Body of pancreas (tissue), 4 donors: ENCODE measurements around the gene STAT2. TPM values are rescaled to one million over a fixed set of nuclear protein-coding genes. Genes with fewer than 3 reads are reported as not detected.
"Not testable (repeated sequence)": the region's sequence is repeated elsewhere in the genome, so short reads cannot be mapped to it uniquely, and the experiment has no call there.

Experiments used
- ATAC-seq: fragments of 150-250 bp; one replicate; pipeline ENCODE4 v1.9.1; 2016
- DNase-seq, 4 donors: peaks; one replicate each; pipeline ENCODE4 v3.0.0-alpha.2; 2019
- H3K27ac ChIP-seq, 4 donors: fragments of 200-600 bp; sonication (generic); 1 replicate in 3 of 4; 2 replicates in 1 of 4; pipeline versions ENCODE4 v1.5.1 to v1.6.1; 2016 to 2019; ENCODE audit warnings: mild to moderate bottlenecking in 1 of 4, mixed read lengths in 1 of 4, moderate library complexity in 1 of 4
- H3K27me3 ChIP-seq, 2 donors: fragments of 200-600 bp; sonication (generic); one replicate each; pipeline ENCODE4 v1.6.0; 2016; ENCODE audit warnings: mild to moderate bottlenecking in 1 of 2
- H3K36me3 ChIP-seq, 2 donors: fragments of 200-600 bp; sonication (generic); replicated peaks in 1 of 2; 2 replicates each; pipeline ENCODE4 v1.5.1; 2016; ENCODE audit warnings: low read depth in 2 of 2; ENCODE audit not compliant: insufficient read depth in 1 of 2
- H3K4me1 ChIP-seq: fragments of 200-600 bp; sonication (generic); one replicate; pipeline ENCODE4 v1.6.0; 2016
- H3K4me3 ChIP-seq, 2 donors: fragments of 200-600 bp; sonication (generic); 1 replicate in 1 of 2; 2 replicates in 1 of 2; pipeline ENCODE4 v1.5.1; 2016 to 2019
- H3K9me3 ChIP-seq, 3 donors: fragments of 200-600 bp; sonication (generic); 1 replicate in 2 of 3; 2 replicates in 1 of 3; pipeline ENCODE4 v1.5.1; 2016
- POLR2A ChIP-seq, 3 donors: fragments of 450-650 bp; IDR thresholded peaks; one replicate each; pipeline ENCODE4 v1.6.1; 2016; ENCODE audit warnings: antibody characterized with exemption in 3 of 3, mild to moderate bottlenecking in 2 of 3
- WGBS, 2 donors: methylation state at CpG; one replicate each; pipeline ENCODE4 v1.1.5; 2017; 5-methylcytosine and 5-hydroxymethylcytosine counted together
- intact Hi-C: fragments of 100-400 bp; cut with DNase I; formaldehyde crosslinking; loops from one replicate; pipeline ENCODE4 v1.15.1; 2023
- total RNA-seq, 2 donors: library from RNA; depleted of rRNA; stranded (reverse); fragments of >200 nt; gene quantifications; one replicate each; pipeline ENCODE4 v1.1.0, GENCODE V29; 2016
- TF ChIP-seq, protein P1 (sequence below), 7 experiments: fragments of 450-650 bp in 4 of 7; fragments of 200-600 bp in 3 of 7; sonication (generic) in 3 of 7; IDR thresholded peaks; one replicate each; pipeline ENCODE4 v1.5.1; 2016 to 2019; ENCODE audit warnings: antibody characterized with exemption in 7 of 7

The STAT2 gene
- total RNA-seq, 2 donors from 2014 or later = 65.4 to 106 TPM

DNA sequence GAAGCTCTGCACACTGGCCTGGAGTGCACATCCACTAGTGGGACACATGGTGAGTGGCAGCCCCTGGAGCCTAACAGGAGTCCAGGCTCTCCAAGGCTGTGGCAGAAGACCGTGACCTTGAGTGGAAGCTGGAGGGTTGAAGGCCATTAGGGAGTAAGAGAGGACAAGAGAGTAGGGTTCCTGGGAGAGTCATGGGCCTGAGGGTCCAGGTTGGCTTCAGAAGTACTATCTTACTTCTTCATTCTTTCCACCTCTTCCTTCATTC is 20.8 kb downstream of the STAT2 start:
- Histone ChIP-seq H3K4me3 (no peak overlapping the region), H3K36me3 (peaks cover 6 to 9% of the 10 kb centered on the region in 2 donors), H3K9me3 (no peaks in the 10 kb centered on the region), H3K27ac (peak overlapping the region in 1 of 4 donors; percentile 50), H3K27me3 (no peaks in the 10 kb centered on the region), H3K4me1 (no peaks in the 10 kb centered on the region)
- TF ChIP-seq POLR2A (IDR thresholded peaks at IDR 0.05) = no peak
- TF ChIP-seq, protein P1, sequence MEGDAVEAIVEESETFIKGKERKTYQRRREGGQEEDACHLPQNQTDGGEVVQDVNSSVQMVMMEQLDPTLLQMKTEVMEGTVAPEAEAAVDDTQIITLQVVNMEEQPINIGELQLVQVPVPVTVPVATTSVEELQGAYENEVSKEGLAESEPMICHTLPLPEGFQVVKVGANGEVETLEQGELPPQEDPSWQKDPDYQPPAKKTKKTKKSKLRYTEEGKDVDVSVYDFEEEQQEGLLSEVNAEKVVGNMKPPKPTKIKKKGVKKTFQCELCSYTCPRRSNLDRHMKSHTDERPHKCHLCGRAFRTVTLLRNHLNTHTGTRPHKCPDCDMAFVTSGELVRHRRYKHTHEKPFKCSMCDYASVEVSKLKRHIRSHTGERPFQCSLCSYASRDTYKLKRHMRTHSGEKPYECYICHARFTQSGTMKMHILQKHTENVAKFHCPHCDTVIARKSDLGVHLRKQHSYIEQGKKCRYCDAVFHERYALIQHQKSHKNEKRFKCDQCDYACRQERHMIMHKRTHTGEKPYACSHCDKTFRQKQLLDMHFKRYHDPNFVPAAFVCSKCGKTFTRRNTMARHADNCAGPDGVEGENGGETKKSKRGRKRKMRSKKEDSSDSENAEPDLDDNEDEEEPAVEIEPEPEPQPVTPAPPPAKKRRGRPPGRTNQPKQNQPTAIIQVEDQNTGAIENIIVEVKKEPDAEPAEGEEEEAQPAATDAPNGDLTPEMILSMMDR (IDR thresholded peaks at IDR 0.05) = no peak
- DNase-seq (no peak), ATAC-seq (no peak)
- intact Hi-C loops = no loop called here
- 57 to 90% methylated on average over 1 of the region's 1 CpG for WGBS, 2 donors

DNA sequence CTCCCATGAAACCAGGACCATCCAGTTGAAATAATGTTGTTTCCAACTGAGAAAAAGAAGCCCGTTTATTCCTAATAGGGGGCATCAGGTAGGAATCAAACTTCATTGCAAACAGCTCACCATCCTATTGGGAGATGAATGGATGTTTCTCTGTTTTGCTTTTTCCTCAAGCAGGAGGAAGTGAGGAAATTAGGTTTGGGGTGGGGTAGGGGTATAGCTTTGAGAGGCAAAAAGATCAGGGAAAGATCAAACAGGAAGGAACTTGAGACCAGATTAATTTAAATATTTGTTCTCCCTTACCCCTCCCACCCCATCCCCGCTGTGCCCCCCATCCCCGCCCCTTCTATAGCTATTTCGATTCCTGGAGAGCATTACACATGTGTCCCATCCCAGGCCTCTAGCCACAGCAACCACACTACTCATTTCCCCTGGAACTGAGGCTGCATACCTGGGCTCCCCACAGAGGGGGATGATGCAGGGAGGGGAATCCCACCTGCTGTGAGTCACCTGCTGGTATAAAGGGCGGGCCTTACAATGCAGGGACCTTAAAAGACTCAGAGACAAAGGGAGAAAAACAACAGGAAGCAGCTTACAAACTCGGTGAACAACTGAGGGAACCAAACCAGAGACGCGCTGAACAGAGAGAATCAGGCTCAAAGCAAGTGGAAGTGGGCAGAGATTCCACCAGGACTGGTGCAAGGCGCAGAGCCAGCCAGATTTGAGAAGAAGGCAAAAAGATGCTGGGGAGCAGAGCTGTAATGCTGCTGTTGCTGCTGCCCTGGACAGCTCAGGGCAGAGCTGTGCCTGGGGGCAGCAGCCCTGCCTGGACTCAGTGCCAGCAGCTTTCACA is 21.4 kb downstream of the STAT2 start, which contains the start of gene IL23A:
IL23A (plus strand) TSS at position 577 of the 850 bp plus-strand sequence; CDS start at position 738, 161 bp downstream.
- Histone ChIP-seq H3K9me3 (no peaks in the 10 kb centered on the region), H3K27ac (peak within 1 kb of the TSS in 1 of 4 donors; percentile 50), H3K27me3 (no peaks in the 10 kb centered on the region), H3K36me3 (peaks cover 6 to 7% of the 10 kb centered on the region in 2 donors), H3K4me1 (peaks cover under 1% of the 10 kb centered on the region), H3K4me3 (no peak within 1 kb of the TSS)
- intact Hi-C loops = no loop called here
- TF ChIP-seq POLR2A (IDR thresholded peaks at IDR 0.05) = peak in 1 of 3 donors; percentile 11
- TF ChIP-seq, protein P1 (IDR thresholded peaks at IDR 0.05) = no peak
- ATAC-seq (no peak), DNase-seq (peak in 1 of 4 donors; percentile 18)
- 43 to 49% methylated on average over 9 of the region's 9 CpGs for WGBS, 2 donors

DNA sequence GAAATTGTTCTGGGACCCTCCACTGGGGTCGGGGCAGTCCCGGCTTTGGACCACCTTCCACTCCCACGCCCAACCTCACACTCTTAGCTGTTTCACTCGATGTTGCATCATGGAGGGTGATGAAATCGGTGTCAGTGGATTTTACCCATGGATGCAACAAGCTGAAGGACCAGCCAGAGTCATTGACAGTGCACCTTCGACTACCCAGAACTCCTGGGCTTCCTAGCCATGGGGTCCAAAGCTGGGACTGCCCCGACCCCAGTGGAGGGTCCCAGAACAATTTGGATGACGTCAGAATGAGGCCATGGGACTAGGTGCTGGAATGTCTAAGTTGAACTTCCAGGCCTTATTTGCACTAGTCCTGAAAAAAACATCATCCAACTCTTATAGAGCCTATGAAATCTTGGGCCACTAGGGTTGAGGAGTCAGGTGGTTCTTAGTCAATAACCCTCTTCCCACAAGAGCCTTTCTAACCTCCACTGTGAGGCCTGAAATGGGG is 22.1 kb downstream of the STAT2 start:
- DNase-seq (no peak), ATAC-seq (no peak)
- Histone ChIP-seq H3K27ac (no peak overlapping the region), H3K27me3 (no peaks in the 10 kb centered on the region), H3K9me3 (no peaks in the 10 kb centered on the region), H3K36me3 (peaks cover 1 to 2% of the 10 kb centered on the region in 2 donors), H3K4me1 (peaks cover 7% of the 10 kb centered on the region), H3K4me3 (no peak overlapping the region)
- 72 to 75% methylated on average over 8 of the region's 8 CpGs for WGBS, 2 donors
- intact Hi-C loops = no loop called here
- TF ChIP-seq, protein P1 (IDR thresholded peaks at IDR 0.05) = no peak
- TF ChIP-seq POLR2A (IDR thresholded peaks at IDR 0.05) = no peak

DNA sequence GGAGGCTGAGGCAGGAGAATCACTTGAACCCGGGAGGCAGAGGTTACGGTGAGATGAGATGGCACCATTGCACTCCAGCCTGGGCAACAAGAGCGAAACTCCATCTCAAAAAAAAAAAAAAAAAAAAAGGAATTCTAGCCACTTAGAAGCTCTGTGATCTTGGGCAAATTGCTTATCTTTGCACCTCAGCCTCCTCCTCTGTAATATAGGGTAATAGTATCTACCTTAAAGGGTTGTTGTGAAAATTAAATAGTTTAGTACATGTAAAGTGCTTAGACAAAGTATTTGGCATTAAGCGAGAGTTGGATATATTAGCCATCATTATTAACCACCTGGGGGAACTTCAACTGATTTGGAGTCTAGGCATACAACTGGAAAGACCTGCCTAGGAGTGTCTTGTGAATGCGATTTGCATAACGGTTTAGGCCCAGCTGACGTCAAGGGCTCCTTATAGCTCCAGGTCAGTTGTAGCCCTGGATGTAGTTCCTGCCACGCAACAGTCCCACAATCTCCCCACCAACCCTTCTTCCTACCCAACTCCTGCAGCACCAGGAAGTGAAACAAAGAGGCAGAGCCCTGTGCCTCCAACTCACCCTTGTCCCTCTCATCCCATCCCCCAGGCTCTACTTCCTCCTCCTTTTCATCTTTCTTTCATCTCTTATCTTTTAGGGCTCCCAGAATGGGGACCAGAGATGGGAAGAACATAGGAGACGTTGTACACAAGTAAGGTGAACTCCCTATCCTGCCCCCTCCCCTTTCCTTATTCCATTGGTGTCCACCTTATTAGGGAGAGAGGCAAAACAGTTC is 23.3 kb downstream of the STAT2 start:
- peak in 1 of 4 donors; percentile 53 for DNase-seq
- Histone ChIP-seq H3K36me3 (no peaks in the 10 kb centered on the region), H3K9me3 (no peaks in the 10 kb centered on the region), H3K4me3 (no peak overlapping the region), H3K4me1 (peaks cover 15% of the 10 kb centered on the region), H3K27me3 (no peaks in the 10 kb centered on the region), H3K27ac (no peak overlapping the region)
- no peak for ATAC-seq
- 82 to 85% methylated on average over 9 of the region's 9 CpGs for WGBS, 2 donors
- no peak for TF ChIP-seq POLR2A (IDR thresholded peaks at IDR 0.05)
- TF ChIP-seq, protein P1 (IDR thresholded peaks at IDR 0.05) = no peak
- intact Hi-C loops = no loop called here

DNA sequence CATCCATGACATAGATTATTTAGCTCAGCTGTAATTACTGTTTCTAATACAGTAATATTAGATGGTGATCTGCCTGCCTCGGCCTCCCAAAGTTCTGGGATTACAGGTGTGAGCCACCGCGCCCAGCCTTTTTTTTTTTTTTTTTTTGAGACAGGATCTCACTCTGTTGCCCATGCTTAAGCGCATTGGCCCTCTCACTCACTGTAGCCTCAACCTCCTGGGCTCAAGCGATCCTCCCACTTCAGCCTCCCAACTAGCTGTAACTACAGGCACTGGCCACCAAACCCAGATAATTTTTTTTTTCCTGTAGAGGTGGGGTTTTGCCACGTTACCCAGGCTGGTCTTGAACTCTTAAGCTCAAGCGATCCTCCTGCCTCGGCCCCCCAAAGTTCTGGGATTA is 24.4 kb downstream of the STAT2 start:
- DNase-seq, H3K9me3 ChIP-seq, H3K36me3 ChIP-seq, intact Hi-C loops, ATAC-seq, H3K4me3 ChIP-seq, H3K27me3 ChIP-seq, H3K27ac ChIP-seq: not testable (repeated sequence)
- H3K4me1 ChIP-seq = peaks cover 15% of the 10 kb centered on the region
- 93 to 97% methylated on average over 8 of the region's 8 CpGs for WGBS, 2 donors
